Measurements from ENCODE around the gene ZBTB2.

DNA sequence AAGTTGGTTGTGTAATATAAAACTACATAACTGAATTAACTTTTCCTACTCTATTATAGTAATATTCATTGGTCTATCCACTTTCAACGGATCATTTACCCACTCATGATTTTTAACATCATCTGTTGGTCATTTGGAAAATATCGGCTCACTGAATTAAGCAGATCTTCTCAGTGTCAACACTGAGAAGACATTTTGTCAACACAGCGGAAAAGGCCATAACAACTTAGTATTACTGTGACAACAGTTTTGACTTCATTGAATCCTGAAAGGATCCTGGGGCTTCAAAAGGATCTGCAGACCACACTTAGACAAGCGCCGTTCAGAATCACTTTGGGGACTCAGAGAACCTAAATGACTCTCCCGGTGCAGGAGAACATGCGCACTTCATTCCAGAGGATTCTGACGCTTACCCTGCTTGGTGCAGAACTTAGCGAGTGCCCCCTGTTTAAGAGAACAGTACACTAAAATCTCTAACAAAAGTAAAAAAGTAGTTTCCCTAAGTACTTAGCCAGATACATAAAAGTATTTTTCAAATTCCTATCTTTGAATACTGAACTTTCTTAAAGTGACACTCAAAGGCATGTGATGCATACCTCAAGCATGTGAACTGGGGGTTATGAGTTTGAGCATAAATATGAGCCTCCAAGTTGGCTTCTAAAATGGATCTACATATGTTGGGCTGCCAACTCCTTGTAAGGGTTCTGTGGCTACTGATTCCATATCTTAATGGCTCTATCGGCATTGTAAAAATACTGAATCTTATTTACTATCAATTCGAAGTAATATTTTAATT, 4.0 kb downstream of the ZBTB2 start:
- TF ChIP-seq GATA2 (IDR thresholded peaks at IDR 0.05; ENCODE audit: low read depth, low read length) (no peak), GATA3 (IDR thresholded peaks at IDR 0.05; ENCODE audit: low read depth, low read length) (no peak)
